Measurements from ENCODE around the gene SLC26A11.
"Not testable (repeated sequence)": the region's sequence is repeated elsewhere in the genome, so short reads cannot be mapped to it uniquely, and the experiment has no call there.

SLC26A11 gene

GRCh38 chr17:80196652-80197051 is 23.6 kb upstream of the SLC26A11 start:
- DNase-seq, result no peak

- DNase-seq, result peak; percentile 7
Measured at GRCh38 chr17:80198144-80198661, 22.0 kb upstream of the SLC26A11 start.

GRCh38 chr17:80199295-80199694 is 20.9 kb upstream of the SLC26A11 start:
- DNase-seq, result not testable (repeated sequence)

GRCh38 chr17:80201446-80201845 is 18.8 kb upstream of the SLC26A11 start:
- no peak for DNase-seq

GRCh38 chr17:80202197-80202596 is 18.0 kb upstream of the SLC26A11 start:
- DNase-seq, result no peak

GRCh38 chr17:80203471-80203963 is 16.7 kb upstream of the SLC26A11 start:
- no peak for DNase-seq

GRCh38 chr17:80204626-80205468 is 15.4 kb upstream of the SLC26A11 start:
- no peak for DNase-seq

- no peak for DNase-seq
Measured at GRCh38 chr17:80205811-80206210, 14.4 kb upstream of the SLC26A11 start.

GRCh38 chr17:80208050-80208449 is 12.2 kb upstream of the SLC26A11 start:
- DNase-seq, result no peak

GRCh38 chr17:80209765-80210164 is 10.5 kb upstream of the SLC26A11 start:
- no peak for DNase-seq

GRCh38 chr17:80210348-80211108 is 9.7 kb upstream of the SLC26A11 start:
- no peak for DNase-seq

- no peak for DNase-seq
Measured at GRCh38 chr17:80212109-80212508, 8.1 kb upstream of the SLC26A11 start.

- no peak for DNase-seq
Measured at GRCh38 chr17:80212511-80212910, 7.7 kb upstream of the SLC26A11 start.

GRCh38 chr17:80212962-80213642 is 7.1 kb upstream of the SLC26A11 start:
- DNase-seq, result no peak

- DNase-seq, result no peak
Measured at GRCh38 chr17:80213643-80213975, 6.6 kb upstream of the SLC26A11 start.

- no peak for DNase-seq
Measured at GRCh38 chr17:80214012-80214877, 6.0 kb upstream of the SLC26A11 start.

- no peak for DNase-seq
Measured at GRCh38 chr17:80214878-80215210, 5.4 kb upstream of the SLC26A11 start.

GRCh38 chr17:80216473-80217456 is 3.5 kb upstream of the SLC26A11 start:
- no peak for DNase-seq

- no peak for DNase-seq
Measured at GRCh38 chr17:80217703-80218362, 2.4 kb upstream of the SLC26A11 start.

- DNase-seq, result no peak
Measured at GRCh38 chr17:80218391-80218790, 1.8 kb upstream of the SLC26A11 start.

Data from SHP77 treated with DMSO at 0.1 percent for 48 hours (cell line).